Measurements from ENCODE around the gene BRF1. TPM values are rescaled to one million over a fixed set of nuclear protein-coding genes. Genes with fewer than 3 reads are reported as not detected.

The BRF1 gene
- total and polyA plus RNA-seq, 2 of the 8 experiments (the other 6 are each of a cell fraction or from before 2014, with no cell fraction given): 7.7 to 18.3 TPM

- 94% methylated on average over 2 of the region's 2 CpGs; no CpG with 5 or more reads in 1 of the 2 experiments for WGBS, 2 experiments (ENCODE audit: extremely low coverage in 1 of 2, insufficient coverage in 1 of 2, insufficient read length in 1 of 2, insufficient replicate concordance in 2 of 2, low coverage in 1 of 2, low lambda C conversion rate in 2 of 2, missing lambda C conversion rate in 1 of 2)
- POLR2A ChIA-PET (ENCODE audit: partially characterized antibody): interaction anchor here (1.1 kb wide), 1 partner anchor 72 kb away, joined by 3 read pairs; no protein-coding TSS in a partner anchor
- TF ChIP-seq SIX5 (IDR thresholded peaks at IDR 0.05; ENCODE audit: low read depth, low read length) (no peak), TAF1 (IDR thresholded peaks at IDR 0.05; ENCODE audit: low read depth, low read length) (no peak), CTCF (IDR thresholded peaks at IDR 0.05; ENCODE audit: control extremely low read depth in 1 of 3, insufficient read depth in 1 of 3, low read depth in 1 of 3, low read length in 3 of 3) (no peak), E2F6 (IDR thresholded peaks at IDR 0.05) (no peak), SIN3A (conservative IDR thresholded peaks at IDR 0.05 in 1 of 2, IDR thresholded peaks at IDR 0.05 in 1 of 2; ENCODE audit: low read depth in 1 of 2, low read length in 2 of 2) (no peak), EP300 (IDR thresholded peaks at IDR 0.05; ENCODE audit: borderline replicate concordance in 1 of 2, low read depth in 2 of 2, low read length in 2 of 2) (no peak), CHD1 (IDR thresholded peaks at IDR 0.05; ENCODE audit: low read depth, low read length) (no peak), JUND (IDR thresholded peaks at IDR 0.05; ENCODE audit: low read length) (no peak), GTF2F1 (IDR thresholded peaks at IDR 0.05; ENCODE audit: borderline replicate concordance, low read depth, low read length) (no peak), EZH2 (IDR thresholded peaks at IDR 0.05; ENCODE audit: low read depth, low read length, severe bottlenecking) (no peak)
Measured at GRCh38 chr14:105162669-105162979, 138.2 kb downstream of the BRF1 start.

More at GRCh38 chr14:105162669-105162979, 138.2 kb downstream of the BRF1 start:
- H4K20me1 ChIP-seq (replicated peaks in 1 of 2; ENCODE audit: control insufficient read depth in 1 of 2, insufficient read depth in 2 of 2, low read length in 2 of 2): peaks cover 7 to 19% of the 10 kb centered on the region in 2 experiments
- H3K9ac ChIP-seq (replicated peaks in 1 of 4; ENCODE audit: extremely low read depth in 1 of 4, low read depth in 3 of 4, low read length in 3 of 4): no peak overlapping the region
- H3K4me2 ChIP-seq (ENCODE audit: insufficient read depth in 1 of 2, low read depth in 2 of 2, low read length in 2 of 2): no peak overlapping the region
- H3K18ac ChIP-seq (ENCODE audit: extremely low read depth, low read length): peak overlapping the region; percentile 53; the same call in 1 of the 2 replicates
- H2AK5ac ChIP-seq (ENCODE audit: low read depth, low read length): no peak overlapping the region; the same call in 1 of the 2 replicates
- no peak overlapping the region for H4K91ac ChIP-seq (replicated peaks; ENCODE audit: insufficient read length, low read length)
- no peak overlapping the region for H3K27ac ChIP-seq (ENCODE audit: low read depth, low read length)
- H3K56ac ChIP-seq (replicated peaks; ENCODE audit: insufficient read length, low read depth, low read length): no peak overlapping the region
- FAIRE-seq (no peak), DNase-seq (ENCODE audit: low read depth in 1 of 2, low spot score in 2 of 2) (no peak)
- H3K36me3 ChIP-seq (ENCODE audit: control insufficient read depth in 2 of 4, insufficient read depth in 4 of 4, low read length in 3 of 4): no peaks in the 10 kb centered on the region
- H2BK15ac ChIP-seq (ENCODE audit: low read length): no peak overlapping the region; the same call in 1 of the 2 replicates
- peaks cover 6 to 15% (median 11%) of the 10 kb centered on the region in 4 experiments for H3K27me3 ChIP-seq (replicated peaks in 1 of 4; ENCODE audit: control insufficient read depth in 3 of 4, extremely low read depth in 1 of 4, insufficient read depth in 3 of 4, low read length in 3 of 4)
- peak overlapping the region; percentile 2; the same call in 1 of the 2 replicates for H2BK5ac ChIP-seq (ENCODE audit: low read depth, low read length)
- no peak overlapping the region for H4K5ac ChIP-seq (ENCODE audit: insufficient read length, low read depth, low read length)
- H2BK120ac ChIP-seq (replicated peaks; ENCODE audit: low read depth, low read length): no peak overlapping the region
- H4K8ac ChIP-seq (ENCODE audit: extremely low read depth, insufficient read depth, low read length): peak overlapping the region; percentile 93
- H3K23ac ChIP-seq (ENCODE audit: insufficient read length): no peak overlapping the region
- CTCF ChIA-PET (ENCODE audit: partially characterized antibody): no interaction called here
- no peak overlapping the region for H3K4ac ChIP-seq (replicated peaks; ENCODE audit: insufficient read length, low read depth, low read length)
- H2BK12ac ChIP-seq (ENCODE audit: low read depth, low read length): peak overlapping the region; percentile 56; the same call in 1 of the 2 replicates
- H2BK20ac ChIP-seq (ENCODE audit: low read length): no peak overlapping the region
- H3K79me1 ChIP-seq (ENCODE audit: low read depth, low read length): peaks cover 5% of the 10 kb centered on the region
- no peak overlapping the region for H3K4me3 ChIP-seq (ENCODE audit: extremely low read depth in 1 of 4, insufficient read depth in 2 of 4, low read depth in 3 of 4, low read length in 4 of 4)
- H3K4me1 ChIP-seq (replicated peaks in 1 of 4; ENCODE audit: control insufficient read depth in 3 of 4, insufficient read depth in 4 of 4, low read length in 3 of 4): peaks cover 0 to under 1% (median 0%) of the 10 kb centered on the region in 4 experiments; a peak in 4 of 7 replicates
- no peak overlapping the region for H2AFZ ChIP-seq (ENCODE audit: low read length)
- H3K23me2 ChIP-seq (ENCODE audit: low read depth, low read length): peaks cover 1% of the 10 kb centered on the region; the same call in 1 of the 2 replicates
- H3K79me2 ChIP-seq (ENCODE audit: control insufficient read depth in 1 of 2, insufficient read depth in 2 of 2, low read length in 2 of 2): no peaks in the 10 kb centered on the region
- no peaks in the 10 kb centered on the region for H3K9me3 ChIP-seq (ENCODE audit: insufficient read depth in 2 of 2, low read depth in 1 of 2, low read length in 1 of 2)
- no peak overlapping the region for H3K14ac ChIP-seq (ENCODE audit: insufficient read length)
